ENCODE results near the gene GUCY1A2. TPM values are rescaled to one million over a fixed set of nuclear protein-coding genes. Genes with fewer than 3 reads are reported as not detected.
"Not testable (repeated sequence)": the region's sequence is repeated elsewhere in the genome, so short reads cannot be mapped to it uniquely, and the experiment has no call there.

Gene GUCY1A2, protein sequence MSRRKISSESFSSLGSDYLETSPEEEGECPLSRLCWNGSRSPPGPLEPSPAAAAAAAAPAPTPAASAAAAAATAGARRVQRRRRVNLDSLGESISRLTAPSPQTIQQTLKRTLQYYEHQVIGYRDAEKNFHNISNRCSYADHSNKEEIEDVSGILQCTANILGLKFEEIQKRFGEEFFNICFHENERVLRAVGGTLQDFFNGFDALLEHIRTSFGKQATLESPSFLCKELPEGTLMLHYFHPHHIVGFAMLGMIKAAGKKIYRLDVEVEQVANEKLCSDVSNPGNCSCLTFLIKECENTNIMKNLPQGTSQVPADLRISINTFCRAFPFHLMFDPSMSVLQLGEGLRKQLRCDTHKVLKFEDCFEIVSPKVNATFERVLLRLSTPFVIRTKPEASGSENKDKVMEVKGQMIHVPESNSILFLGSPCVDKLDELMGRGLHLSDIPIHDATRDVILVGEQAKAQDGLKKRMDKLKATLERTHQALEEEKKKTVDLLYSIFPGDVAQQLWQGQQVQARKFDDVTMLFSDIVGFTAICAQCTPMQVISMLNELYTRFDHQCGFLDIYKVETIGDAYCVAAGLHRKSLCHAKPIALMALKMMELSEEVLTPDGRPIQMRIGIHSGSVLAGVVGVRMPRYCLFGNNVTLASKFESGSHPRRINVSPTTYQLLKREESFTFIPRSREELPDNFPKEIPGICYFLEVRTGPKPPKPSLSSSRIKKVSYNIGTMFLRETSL
- 99.2 TPM for total RNA-seq (ENCODE audit: insufficient read depth, low replicate concordance)

DNA sequence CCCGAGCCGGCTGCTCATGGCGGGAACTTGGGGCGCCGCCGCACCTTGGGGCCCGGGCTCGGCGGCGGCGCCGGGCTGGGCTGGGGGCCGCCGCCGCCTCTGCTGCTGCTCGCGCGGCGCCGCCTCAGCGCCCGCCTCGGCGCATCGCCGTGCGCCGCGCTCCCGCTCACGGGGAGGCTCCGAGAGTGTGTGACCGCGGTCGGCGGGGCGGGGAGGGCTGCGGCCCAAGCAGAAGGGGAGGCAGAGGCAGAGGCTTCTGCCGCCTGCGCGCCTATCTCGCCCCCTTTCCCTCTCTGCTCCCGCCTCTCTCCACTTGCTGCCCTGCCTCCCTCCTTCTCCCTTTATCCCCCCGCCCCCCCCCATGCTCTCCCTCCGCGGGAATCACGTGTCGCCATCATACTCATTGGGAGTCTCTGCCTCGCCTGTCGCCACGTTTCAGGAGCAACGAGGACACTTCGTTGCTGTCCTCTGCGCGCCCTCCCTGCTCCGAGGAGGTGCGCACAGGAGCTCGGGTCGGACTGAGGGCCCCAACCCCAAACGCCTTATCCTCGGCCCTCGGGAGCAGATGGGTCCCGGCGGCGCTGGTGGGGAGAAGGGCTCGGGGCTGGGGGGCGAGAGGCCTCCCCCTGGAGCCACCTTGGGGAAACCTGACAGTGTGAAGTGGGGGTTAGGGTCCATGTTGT, at the start of gene GUCY1A2:
Gene GUCY1A2, minus strand, starts transcription at position 258 of the 683 bp plus-strand sequence. CDS start 421 bp downstream, outside the sequence.
- DNase-seq (ENCODE audit: low spot score): peak; percentile 72

DNA sequence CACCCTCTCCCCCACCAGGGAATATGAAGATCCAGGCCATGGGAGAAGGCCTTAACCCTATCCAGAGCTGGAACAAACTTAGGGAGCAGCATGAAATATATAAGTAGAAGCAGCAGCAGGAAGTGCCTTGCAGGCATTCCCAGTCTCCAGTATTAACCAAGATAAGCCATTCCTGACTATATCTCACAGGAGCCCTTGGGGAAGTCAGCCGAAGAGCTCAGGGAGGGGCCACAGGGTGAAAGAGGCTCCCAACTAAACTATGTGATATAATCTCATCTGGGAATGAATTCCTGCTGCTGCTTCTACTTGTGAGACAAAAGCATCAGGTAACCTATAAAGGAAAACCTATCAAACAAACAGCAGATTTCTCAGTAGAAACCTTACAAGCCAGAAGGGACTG, 36.1 kb upstream of the GUCY1A2 start:
- no peak for DNase-seq (ENCODE audit: low spot score)

DNA sequence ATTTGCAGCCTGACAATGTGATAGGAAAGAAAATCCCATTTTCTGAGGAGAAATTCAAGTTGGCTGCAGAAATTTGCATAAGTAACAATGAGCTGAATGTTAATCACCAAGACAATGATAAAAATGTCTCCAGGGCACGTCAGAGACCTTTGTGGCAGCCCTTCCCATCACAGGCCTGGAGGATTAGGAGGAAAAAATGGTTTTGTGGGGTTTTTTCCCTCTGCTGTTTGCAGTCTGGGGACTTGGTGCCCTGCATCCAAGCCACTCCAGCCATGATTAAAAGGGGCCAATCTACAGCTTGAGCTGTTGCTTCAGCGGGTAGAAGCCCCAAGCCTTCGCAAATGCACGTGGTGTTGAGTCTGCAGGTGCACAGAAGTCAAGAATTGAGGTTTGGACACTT, 33.1 kb upstream of the GUCY1A2 start:
- not testable (repeated sequence) for DNase-seq (ENCODE audit: low spot score)

DNA sequence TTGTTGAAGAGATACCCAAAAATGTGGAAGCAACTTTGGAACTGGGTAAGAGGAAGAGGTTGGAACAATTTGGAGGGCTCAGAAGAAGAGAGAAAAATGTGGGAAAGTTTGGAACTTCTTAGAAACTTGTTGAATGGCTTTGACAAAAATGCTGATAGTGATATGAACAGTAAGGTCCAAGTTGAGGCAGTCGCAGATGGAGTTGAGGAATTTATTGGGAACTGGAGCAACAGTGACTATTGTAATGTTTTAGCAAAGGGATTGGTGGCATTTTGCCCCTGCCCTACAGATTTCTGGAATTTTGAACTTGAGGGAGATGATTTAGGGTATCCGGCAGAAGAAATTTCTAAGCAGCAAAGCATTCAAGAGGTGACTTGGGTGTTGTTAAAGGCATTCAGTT, 32.6 kb upstream of the GUCY1A2 start:
- DNase-seq (ENCODE audit: low spot score): not testable (repeated sequence)

DNA sequence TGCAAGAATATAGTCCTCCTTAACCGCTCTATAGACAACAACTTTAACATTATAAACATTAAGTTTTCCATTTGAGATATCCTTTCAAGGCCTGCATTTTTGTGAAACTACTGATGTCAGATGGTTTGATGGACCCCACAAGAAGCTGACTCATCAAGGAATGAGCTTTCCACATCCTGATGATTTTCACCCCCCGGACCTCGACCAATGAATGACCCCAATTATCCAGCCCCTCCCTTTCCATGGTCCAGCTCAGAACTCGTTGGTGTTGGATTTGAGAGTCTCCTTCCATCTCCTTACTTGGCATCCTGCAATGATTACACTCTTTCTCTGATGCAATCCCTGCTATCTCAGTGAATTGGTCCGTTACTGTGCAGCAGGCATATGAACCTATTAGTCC, 31.8 kb upstream of the GUCY1A2 start:
- no peak for DNase-seq (ENCODE audit: low spot score)

DNA sequence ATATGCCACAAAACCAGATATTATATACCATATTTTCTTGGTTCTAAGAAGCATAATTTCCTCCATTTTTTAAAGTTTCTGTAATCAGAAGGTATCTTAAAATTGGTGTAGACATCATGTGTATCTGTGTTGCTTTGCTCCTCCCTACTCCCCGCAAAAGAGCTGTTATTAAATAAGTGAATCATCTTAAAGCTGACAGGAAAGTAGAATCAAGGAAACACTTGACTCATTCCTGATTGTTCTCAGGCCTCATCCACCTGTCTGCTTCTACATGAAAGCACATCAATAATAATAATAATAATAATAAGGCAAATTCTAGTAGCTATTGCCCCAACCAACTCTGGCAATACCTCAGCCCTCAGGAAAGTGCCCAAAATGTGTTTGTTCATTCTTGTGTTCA, 26.2 kb upstream of the GUCY1A2 start:
- no peak for DNase-seq (ENCODE audit: low spot score)

DNA sequence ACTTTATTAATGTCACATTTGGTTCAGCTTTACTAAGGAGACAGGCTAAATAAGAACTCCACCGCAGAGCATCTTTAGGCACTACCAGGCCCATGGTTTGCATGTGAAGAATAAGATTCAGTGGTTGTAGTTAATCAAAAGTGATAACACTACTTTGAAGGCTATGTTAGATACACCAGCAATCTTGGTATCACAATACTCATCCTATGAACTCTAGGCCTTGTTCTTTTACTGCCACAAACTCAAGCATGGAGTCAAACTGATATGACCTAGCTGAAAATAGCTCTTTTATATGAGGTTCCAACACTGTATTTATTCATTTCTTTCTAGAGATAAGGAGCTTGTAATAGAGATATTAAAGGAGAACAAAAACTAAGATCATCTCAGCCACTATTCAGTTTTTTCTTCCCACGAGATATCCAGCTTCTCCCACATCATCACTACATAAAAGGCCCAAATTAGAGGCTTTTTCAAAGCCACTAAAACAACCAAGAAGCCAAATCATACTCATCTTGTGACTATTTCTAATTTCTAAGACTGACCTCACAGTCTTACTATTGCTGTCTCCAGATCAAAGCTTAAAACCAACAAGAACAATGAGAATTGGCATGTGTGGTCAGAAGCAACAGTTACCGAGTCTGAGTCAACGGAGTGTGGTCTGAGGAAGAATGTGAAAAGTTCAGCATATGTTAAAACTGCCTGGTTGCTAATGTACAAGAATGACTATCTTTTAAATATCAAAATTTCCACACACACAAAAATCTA, 25.1 kb upstream of the GUCY1A2 start:
- DNase-seq (ENCODE audit: low spot score): no peak

DNA sequence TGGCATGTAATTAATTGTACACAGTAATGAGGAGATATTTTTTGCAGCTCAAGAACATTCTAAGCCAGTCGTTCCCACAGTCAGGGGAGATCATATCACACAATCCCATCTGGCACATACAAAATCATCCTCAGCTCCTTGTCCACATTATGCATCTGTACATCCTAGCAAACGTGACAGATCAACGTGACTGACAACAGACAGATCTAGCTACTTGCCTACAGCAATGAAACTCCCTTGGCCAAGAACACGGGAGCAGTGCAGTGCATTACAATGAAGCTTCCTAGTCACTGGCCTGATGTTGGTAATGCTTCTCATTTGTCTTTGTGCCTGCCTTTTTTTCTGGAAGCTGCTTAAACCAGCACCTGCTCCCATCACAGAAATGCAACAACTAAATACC, 24.5 kb upstream of the GUCY1A2 start:
- no peak for DNase-seq (ENCODE audit: low spot score)

DNA sequence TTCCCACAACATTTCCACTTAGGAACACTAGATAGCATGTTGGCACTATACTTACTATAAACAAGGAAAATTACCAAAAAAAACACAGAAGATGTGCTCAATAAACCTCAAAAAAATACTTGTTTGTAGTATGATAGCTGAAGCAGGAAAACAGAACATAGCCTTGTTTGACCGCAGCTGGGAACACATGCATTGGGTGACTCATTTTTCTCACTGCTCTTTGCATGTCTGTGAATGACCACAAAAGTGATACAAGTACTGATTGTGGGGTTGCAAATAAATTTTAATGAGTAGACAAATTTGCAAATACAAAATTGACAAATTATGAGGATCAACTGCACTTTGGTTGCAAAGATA, 22.8 kb upstream of the GUCY1A2 start:
- no peak for DNase-seq (ENCODE audit: low spot score)

DNA sequence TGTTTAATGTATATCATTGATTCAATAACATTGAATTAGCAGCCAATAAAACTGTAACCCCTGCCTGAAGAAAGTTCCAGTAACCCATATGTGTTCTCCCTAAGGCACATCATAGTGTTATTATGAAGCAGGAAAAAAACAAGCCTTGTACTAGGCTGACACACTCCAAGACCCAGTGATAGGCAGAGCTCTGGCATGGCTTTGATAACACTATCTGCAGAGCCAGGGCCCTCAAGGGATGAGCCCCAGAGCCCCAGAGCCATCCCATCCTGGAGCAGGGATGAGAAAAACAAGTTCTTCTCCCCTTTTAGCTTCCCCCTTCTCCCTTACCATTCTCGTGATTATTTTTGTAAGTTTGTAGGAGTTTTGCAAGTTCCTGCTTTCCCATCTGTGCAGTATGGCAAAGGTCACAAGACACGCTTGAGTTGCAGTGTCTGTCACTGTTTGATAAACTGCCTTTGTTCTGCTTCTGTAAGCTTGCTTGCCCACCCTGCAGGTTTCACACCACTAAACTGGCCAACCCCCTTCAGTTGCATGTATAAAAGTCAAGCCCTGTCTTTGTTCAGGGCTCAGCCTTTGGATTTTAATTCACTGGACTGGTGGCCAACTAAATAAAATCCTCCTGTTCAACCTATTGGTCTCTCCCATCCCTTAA, 22.3 kb upstream of the GUCY1A2 start:
- DNase-seq (ENCODE audit: low spot score): no peak

DNA sequence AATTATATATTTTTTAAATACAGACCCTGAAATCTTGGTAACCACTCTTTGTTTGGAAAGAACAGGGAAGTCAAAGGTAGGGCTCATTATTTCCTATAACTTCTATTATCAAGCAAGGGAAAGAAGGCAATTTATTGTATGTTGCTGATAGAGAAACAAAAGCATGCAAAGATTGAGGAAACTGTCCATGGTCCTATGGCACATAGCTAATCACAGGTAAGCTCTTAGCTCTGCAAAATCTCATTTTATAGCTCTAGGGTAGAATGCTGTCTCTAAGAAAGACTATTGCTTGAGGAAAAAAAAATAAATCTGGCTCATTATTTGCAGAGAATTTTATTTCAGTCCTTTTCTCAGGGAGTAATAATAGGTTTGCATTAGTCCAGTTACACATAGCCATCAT, 7.4 kb upstream of the GUCY1A2 start:
- DNase-seq (ENCODE audit: low spot score): no peak

DNA sequence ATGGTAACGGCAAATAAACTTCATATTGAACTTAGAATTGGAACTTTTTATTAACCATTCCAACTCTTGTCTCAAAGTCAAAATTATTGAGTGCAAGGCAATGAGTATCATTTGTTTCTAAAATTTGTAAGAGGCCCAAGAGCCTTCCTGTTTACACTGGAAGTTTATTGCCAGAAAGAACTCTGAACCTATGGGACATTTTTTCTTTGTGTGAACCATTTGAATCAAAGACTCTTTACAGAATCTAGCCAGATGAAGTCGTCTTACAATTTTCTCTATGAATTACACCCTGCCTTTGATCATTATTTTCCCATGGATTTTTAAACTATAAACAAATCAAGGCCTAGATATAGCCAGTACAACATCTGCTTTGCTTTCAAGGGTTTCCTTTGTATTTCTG, 2.3 kb upstream of the GUCY1A2 start:
- DNase-seq (ENCODE audit: low spot score): no peak

DNA sequence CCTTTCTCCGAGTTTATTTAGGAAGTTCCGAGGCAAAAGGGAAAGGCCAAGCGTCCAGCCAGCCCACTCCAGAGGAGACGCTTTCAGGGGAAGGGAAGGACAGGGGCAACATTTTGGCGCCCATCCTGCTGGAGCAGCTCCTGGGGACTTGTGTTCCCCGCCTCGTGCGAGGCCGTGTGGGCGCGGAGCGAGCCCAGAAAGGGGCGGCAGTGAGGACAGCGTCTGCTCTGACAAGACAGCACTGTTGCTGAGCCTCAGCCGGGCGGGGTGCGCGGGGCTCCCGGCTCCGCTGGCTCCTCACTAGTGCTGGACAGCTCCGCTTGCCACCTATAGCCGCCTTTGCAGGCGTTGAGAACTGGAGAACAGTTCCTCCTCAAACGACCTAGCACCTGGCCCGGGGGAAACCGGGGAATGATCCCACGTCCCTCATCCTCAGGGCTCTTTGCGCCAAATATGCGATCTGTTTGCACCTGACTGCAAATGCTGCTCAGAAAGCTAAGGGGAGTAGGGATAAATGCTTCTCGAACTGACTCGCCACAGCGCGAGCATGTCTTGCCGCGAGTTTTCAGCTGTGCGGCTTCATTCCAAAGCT, 722 bp upstream of the GUCY1A2 start:
- DNase-seq (ENCODE audit: low spot score): peak; percentile 89

DNA sequence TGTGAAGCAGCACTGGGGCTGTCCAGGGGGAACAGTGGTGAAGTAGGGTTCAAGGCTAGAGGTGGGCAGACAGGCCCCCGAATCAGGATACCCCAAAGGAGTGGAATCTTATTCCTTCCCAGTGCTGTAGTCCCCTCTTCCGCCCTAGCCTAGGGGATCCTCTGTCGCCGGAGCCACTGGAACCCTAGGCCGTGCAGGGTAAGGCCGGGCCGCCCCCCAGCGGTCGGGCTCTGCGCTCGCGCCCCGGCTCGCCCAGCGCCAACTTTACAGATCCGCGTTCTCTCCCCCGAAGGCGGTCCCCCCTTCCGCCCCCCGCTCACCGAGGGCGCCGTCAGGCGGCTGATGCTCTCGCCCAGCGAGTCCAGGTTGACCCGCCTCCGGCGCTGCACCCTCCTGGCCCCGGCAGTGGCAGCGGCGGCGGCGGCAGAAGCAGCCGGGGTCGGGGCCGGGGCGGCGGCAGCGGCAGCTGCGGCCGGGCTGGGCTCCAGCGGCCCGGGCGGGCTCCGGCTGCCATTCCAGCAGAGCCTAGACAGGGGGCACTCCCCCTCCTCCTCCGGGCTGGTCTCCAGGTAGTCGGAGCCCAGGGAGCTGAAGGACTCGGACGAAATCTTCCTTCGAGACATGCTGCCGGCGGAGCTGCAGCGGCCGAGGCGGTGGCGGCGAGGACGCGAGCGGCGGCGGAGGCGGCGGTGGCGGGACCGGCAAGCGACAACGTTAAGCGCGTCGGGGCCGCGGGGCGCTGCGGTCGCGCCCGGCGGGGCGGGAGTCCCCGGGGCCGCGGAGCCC, 650 bp downstream of the GUCY1A2 start:
- peak; percentile 76 for DNase-seq (ENCODE audit: low spot score)

DNA sequence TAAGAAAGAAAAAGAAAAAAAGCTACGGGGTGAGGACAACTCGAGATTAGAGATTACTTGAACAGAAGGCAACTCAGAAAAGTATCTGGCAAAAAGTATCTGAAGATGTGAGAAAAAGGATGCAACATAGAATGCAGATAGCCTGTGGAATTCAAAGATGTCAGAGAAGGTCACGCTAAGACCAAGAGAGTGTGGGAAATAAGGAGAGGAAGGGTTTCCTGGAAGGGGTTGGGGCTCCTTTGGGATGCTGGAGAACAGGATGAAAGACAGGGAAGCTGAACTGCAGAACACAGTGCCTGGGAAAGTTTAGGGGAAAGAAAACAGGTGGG, 1.2 kb downstream of the GUCY1A2 start:
- peak; percentile 48 for DNase-seq (ENCODE audit: low spot score)

DNA sequence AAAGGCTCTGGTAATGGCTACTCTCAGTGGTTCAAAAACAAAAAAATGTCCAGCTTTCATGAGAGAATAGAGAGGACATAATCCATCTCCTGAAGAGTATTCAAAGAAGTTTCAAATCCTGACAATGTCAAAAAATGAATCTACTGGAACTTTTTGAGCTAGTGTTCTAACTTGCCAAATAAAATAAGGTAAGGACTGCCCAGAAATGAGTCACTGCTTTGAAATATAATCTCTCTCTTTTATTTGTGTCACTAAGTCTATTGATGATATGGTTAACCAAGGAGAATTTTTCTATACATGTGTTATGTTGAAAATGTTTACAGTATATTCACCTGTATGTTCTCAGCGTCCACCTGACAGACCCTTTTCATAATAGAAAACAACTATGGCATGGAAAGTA, 3.4 kb downstream of the GUCY1A2 start:
- peak; percentile 12 for DNase-seq (ENCODE audit: low spot score)

DNA sequence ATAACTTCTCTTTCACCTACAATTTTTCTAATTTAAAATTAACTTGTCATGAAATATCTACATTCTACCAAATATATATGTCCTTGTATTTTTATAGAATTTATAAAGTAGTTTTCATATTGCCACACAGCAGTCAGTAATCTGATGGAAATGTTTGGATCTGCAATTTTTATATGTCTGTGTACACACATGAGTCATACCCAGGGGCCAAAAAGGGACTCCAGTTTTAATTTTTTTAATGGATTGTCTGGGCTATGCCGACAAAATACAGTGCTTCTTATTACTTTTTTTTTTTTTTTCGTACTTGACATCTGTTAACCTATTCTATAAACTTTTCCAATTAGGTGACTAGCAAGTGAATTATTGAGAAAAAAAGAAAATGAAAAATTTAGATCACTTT, 6.3 kb downstream of the GUCY1A2 start:
- DNase-seq (ENCODE audit: low spot score): peak; percentile 58

DNA sequence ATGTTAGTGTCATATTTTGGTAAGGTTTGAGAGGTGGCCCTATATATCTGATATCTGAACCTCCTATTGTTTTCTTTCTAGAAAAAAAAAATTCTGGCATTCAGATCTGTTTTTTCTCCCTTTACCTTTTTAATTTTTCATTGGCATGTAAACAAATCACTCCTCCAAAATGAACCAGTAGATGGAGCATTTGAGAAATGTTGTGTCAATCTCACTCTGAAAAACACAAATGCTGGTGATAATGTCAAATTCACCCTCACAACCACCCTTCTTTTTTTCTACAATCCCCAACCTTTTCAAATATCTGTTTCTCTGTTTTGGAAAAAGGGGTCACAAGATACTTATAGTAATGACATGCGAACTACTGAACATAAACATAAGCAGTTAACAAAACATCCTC, 9.1 kb downstream of the GUCY1A2 start:
- DNase-seq (ENCODE audit: low spot score): no peak

DNA sequence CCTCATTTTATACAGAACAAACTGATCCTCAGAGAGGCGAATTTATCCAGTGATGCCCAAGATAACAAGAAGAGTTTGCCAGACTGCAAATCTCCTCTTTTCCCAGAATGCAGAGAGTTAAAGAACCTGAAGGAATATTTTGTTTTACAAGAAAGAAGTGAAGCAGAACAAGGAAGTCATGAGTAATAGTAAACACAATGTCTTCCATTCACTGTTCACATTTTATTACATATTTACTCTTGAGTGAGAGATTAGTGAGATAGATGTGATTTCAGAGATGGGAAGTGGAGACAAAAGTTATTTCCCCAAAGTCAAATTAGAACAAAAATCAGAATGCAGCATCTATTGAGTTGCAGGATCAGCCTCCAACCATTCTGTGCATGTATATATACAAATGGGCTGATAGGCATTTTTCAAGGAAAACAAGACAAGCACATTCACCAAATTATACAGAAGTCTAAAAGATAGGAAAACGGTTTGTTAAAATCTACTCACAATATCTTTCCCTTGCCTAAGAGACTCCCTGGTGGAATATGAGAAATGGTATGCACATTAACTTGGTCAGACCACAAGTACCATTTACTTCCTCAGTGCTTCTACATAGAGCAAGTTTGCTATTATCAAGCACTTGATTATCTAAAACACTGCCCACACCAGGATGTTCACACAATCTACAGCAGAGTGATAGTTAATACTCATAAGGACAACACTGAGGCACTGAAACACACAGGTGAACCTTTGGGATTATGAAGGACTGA, 12.0 kb downstream of the GUCY1A2 start:
- DNase-seq (ENCODE audit: low spot score): no peak

Data from umbilical cord (tissue), 2 donors.